Tibial nerve (tissue), 3 donors: ENCODE measurements around the gene LDAH.

Experiments
- POLR2A ChIP-seq, 2 donors: fragments of 450-650 bp; IDR thresholded peaks; one replicate each; pipeline ENCODE4 v1.6.1; 2017; ENCODE audit warnings: antibody characterized with exemption in 2 of 2, mild to moderate bottlenecking in 2 of 2, moderate library complexity in 2 of 2
- TF ChIP-seq, protein P1 (sequence below), 5 experiments: fragments of 200-600 bp in 3 of 5; fragments of 450-650 bp in 2 of 5; sonication (generic) in 3 of 5; IDR thresholded peaks; one replicate each; pipeline ENCODE4 v1.5.1; 2016 to 2019; ENCODE audit warnings: antibody characterized with exemption in 5 of 5, mild to moderate bottlenecking in 3 of 5, moderate library complexity in 2 of 5

DNA sequence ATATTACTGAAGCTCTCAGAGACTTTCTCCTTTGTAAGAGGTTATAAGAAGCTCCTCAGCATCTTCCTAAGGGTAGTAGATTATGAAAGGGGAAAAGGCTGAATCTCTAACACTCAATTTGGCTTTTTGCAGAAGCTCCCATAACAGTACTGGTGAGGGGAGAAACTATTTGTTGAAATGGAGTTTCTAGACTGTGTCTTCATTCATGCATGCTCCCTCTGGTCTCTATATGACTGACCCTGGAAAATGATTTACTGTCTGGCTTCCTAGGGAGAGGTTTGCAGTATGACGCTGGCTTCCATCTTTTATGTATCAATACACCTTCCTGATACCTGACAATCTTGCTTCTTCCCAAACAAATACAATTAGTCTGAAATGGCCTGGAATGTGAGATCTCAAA lies 63.9 kb downstream of the LDAH start:
- no peak for TF ChIP-seq POLR2A (IDR thresholded peaks at IDR 0.05)
- TF ChIP-seq, protein P1, sequence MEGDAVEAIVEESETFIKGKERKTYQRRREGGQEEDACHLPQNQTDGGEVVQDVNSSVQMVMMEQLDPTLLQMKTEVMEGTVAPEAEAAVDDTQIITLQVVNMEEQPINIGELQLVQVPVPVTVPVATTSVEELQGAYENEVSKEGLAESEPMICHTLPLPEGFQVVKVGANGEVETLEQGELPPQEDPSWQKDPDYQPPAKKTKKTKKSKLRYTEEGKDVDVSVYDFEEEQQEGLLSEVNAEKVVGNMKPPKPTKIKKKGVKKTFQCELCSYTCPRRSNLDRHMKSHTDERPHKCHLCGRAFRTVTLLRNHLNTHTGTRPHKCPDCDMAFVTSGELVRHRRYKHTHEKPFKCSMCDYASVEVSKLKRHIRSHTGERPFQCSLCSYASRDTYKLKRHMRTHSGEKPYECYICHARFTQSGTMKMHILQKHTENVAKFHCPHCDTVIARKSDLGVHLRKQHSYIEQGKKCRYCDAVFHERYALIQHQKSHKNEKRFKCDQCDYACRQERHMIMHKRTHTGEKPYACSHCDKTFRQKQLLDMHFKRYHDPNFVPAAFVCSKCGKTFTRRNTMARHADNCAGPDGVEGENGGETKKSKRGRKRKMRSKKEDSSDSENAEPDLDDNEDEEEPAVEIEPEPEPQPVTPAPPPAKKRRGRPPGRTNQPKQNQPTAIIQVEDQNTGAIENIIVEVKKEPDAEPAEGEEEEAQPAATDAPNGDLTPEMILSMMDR (IDR thresholded peaks at IDR 0.05): no peak
